Stimulated activated naive CD8-positive, alpha-beta T cell treated with anti-CD3 and anti-CD28 coated beads, Interleukin-15, Interleukin-2, amounts not matched to agents 100 ng/mL and 50 ng/mL, for 24 hours (primary cell): ENCODE results near the gene SH3GLB2.
"Not testable (repeated sequence)": the region's sequence is repeated elsewhere in the genome, so short reads cannot be mapped to it uniquely, and the experiment has no call there.

ENCODE experiments used
- H3K27ac Mint-ChIP-seq: one replicate; pipeline ENCODE4 v1.8.0; 2021; ENCODE audit warnings: mild to moderate bottlenecking, mixed read lengths
- H3K27me3 Mint-ChIP-seq: one replicate; pipeline ENCODE4 v1.8.0; 2021; ENCODE audit warnings: mixed read lengths
- H3K36me3 Mint-ChIP-seq: one replicate; pipeline ENCODE4 v1.8.0; 2021; ENCODE audit warnings: low read depth, mixed read lengths
- H3K4me1 Mint-ChIP-seq: one replicate; pipeline ENCODE4 v1.8.0; 2021; ENCODE audit warnings: low read depth, mixed read lengths
- H3K4me3 Mint-ChIP-seq: one replicate; pipeline ENCODE4 v1.8.0; 2021; ENCODE audit warnings: mild to moderate bottlenecking, mixed read lengths
- H3K9me3 Mint-ChIP-seq: one replicate; pipeline ENCODE4 v1.8.0; 2021; ENCODE audit warnings: mixed read lengths

SH3GLB2 gene

GRCh38 chr9:129035838-129036237, 7.7 kb upstream of the SH3GLB2 start:
- Mint-ChIP-seq H3K27ac (peak overlapping the region; percentile 66), H3K4me3 (peak overlapping the region; percentile 90), H3K4me1 (peaks cover 20% of the 10 kb centered on the region)
- H3K27me3 Mint-ChIP-seq, H3K36me3 Mint-ChIP-seq, H3K9me3 Mint-ChIP-seq: not testable (repeated sequence)

- no peak overlapping the region for H3K4me3 Mint-ChIP-seq
- no peak overlapping the region for H3K27ac Mint-ChIP-seq
- no peaks in the 10 kb centered on the region for H3K9me3 Mint-ChIP-seq
- no peaks in the 10 kb centered on the region for H3K36me3 Mint-ChIP-seq
- H3K4me1 Mint-ChIP-seq, result peaks cover 25% of the 10 kb centered on the region
- no peaks in the 10 kb centered on the region for H3K27me3 Mint-ChIP-seq
These were observed 5.1 kb upstream of the SH3GLB2 start for GRCh38 chr9:129033216-129033615.

- Mint-ChIP-seq H3K4me3 (no peak overlapping the region), H3K27me3 (no peaks in the 10 kb centered on the region), H3K9me3 (no peaks in the 10 kb centered on the region), H3K27ac (no peak overlapping the region), H3K36me3 (no peaks in the 10 kb centered on the region), H3K4me1 (peaks cover 20% of the 10 kb centered on the region)
These were observed 4.5 kb upstream of the SH3GLB2 start for GRCh38 chr9:129032541-129033159.

- Mint-ChIP-seq H3K36me3 (no peaks in the 10 kb centered on the region), H3K9me3 (no peaks in the 10 kb centered on the region), H3K27me3 (no peaks in the 10 kb centered on the region), H3K4me3 (no peak overlapping the region), H3K4me1 (peaks cover 20% of the 10 kb centered on the region), H3K27ac (no peak overlapping the region)
These were observed 3.4 kb upstream of the SH3GLB2 start for GRCh38 chr9:129031514-129031913.

- H3K27ac Mint-ChIP-seq, result no peak overlapping the region
- no peak overlapping the region for H3K4me3 Mint-ChIP-seq
- H3K27me3 Mint-ChIP-seq, result no peaks in the 10 kb centered on the region
These were observed 2.1 kb upstream of the SH3GLB2 start for GRCh38 chr9:129030191-129030590.

GRCh38 chr9:129027685-129028191, 393 bp downstream of the SH3GLB2 start:
- H3K4me1 Mint-ChIP-seq, result peaks cover 14% of the 10 kb centered on the region
- H3K4me3 Mint-ChIP-seq, result peak overlapping the region; percentile 83
- H3K27me3 Mint-ChIP-seq, result no peaks in the 10 kb centered on the region
- peak overlapping the region; percentile 32 for H3K27ac Mint-ChIP-seq
- H3K9me3 Mint-ChIP-seq, result no peaks in the 10 kb centered on the region
- no peaks in the 10 kb centered on the region for H3K36me3 Mint-ChIP-seq

More at GRCh38 chr9:129030191-129030590, 2.1 kb upstream of the SH3GLB2 start:
- Mint-ChIP-seq H3K36me3 (no peaks in the 10 kb centered on the region), H3K9me3 (no peaks in the 10 kb centered on the region), H3K4me1 (peaks cover 14% of the 10 kb centered on the region)

GRCh38 chr9:129027224-129027684, 877 bp downstream of the SH3GLB2 start:
- Mint-ChIP-seq H3K9me3 (no peaks in the 10 kb centered on the region), H3K4me1 (peaks cover 14% of the 10 kb centered on the region), H3K27ac (peak overlapping the region; percentile 32), H3K27me3 (no peaks in the 10 kb centered on the region), H3K36me3 (no peaks in the 10 kb centered on the region), H3K4me3 (peak overlapping the region; percentile 83)

- peaks cover 14% of the 10 kb centered on the region for H3K4me1 Mint-ChIP-seq
- no peaks in the 10 kb centered on the region for H3K36me3 Mint-ChIP-seq
- peak overlapping the region; percentile 83 for H3K4me3 Mint-ChIP-seq
- no peaks in the 10 kb centered on the region for H3K27me3 Mint-ChIP-seq
- H3K27ac Mint-ChIP-seq, result no peak overlapping the region
- no peaks in the 10 kb centered on the region for H3K9me3 Mint-ChIP-seq
These were observed 1.5 kb downstream of the SH3GLB2 start for GRCh38 chr9:129026442-129027223.

GRCh38 chr9:129023908-129024233, 4.3 kb downstream of the SH3GLB2 start:
- no peaks in the 10 kb centered on the region for H3K36me3 Mint-ChIP-seq
- H3K4me1 Mint-ChIP-seq, result peaks cover 11% of the 10 kb centered on the region
- no peaks in the 10 kb centered on the region for H3K27me3 Mint-ChIP-seq
- H3K9me3 Mint-ChIP-seq, result no peaks in the 10 kb centered on the region
- H3K27ac Mint-ChIP-seq, result no peak overlapping the region
- H3K4me3 Mint-ChIP-seq, result no peak overlapping the region

GRCh38 chr9:129023036-129023907, 4.9 kb downstream of the SH3GLB2 start:
- Mint-ChIP-seq H3K36me3 (no peaks in the 10 kb centered on the region), H3K4me3 (no peak overlapping the region), H3K4me1 (peaks cover 9% of the 10 kb centered on the region), H3K27ac (no peak overlapping the region), H3K9me3 (no peaks in the 10 kb centered on the region), H3K27me3 (no peaks in the 10 kb centered on the region)

- no peaks in the 10 kb centered on the region for H3K27me3 Mint-ChIP-seq
- peaks cover 4% of the 10 kb centered on the region for H3K4me1 Mint-ChIP-seq
- no peak overlapping the region for H3K27ac Mint-ChIP-seq
- H3K4me3 Mint-ChIP-seq, result no peak overlapping the region
- peaks cover 3% of the 10 kb centered on the region for H3K36me3 Mint-ChIP-seq
- H3K9me3 Mint-ChIP-seq, result no peaks in the 10 kb centered on the region
These were observed 6.1 kb downstream of the SH3GLB2 start for GRCh38 chr9:129022037-129022436.

- no peak overlapping the region for H3K4me3 Mint-ChIP-seq
- H3K27me3 Mint-ChIP-seq, result no peaks in the 10 kb centered on the region
- no peaks in the 10 kb centered on the region for H3K9me3 Mint-ChIP-seq
- H3K27ac Mint-ChIP-seq, result no peak overlapping the region
- H3K4me1 Mint-ChIP-seq, result no peaks in the 10 kb centered on the region
- H3K36me3 Mint-ChIP-seq, result peaks cover 4% of the 10 kb centered on the region
These were observed 7.0 kb downstream of the SH3GLB2 start for GRCh38 chr9:129021091-129021490.

GRCh38 chr9:129014608-129015007, 13.5 kb downstream of the SH3GLB2 start:
- Mint-ChIP-seq H3K27ac (no peak overlapping the region), H3K36me3 (peaks cover 23% of the 10 kb centered on the region), H3K27me3 (no peaks in the 10 kb centered on the region), H3K9me3 (no peaks in the 10 kb centered on the region), H3K4me1 (no peaks in the 10 kb centered on the region), H3K4me3 (no peak overlapping the region)

- Mint-ChIP-seq H3K27ac (no peak overlapping the region), H3K27me3 (no peaks in the 10 kb centered on the region), H3K4me3 (no peak overlapping the region), H3K36me3 (peaks cover 23% of the 10 kb centered on the region), H3K9me3 (no peaks in the 10 kb centered on the region), H3K4me1 (no peaks in the 10 kb centered on the region)
These were observed 14.0 kb downstream of the SH3GLB2 start for GRCh38 chr9:129014124-129014523.

GRCh38 chr9:129013674-129014073, 14.5 kb downstream of the SH3GLB2 start:
- Mint-ChIP-seq H3K27me3 (no peaks in the 10 kb centered on the region), H3K9me3 (no peaks in the 10 kb centered on the region), H3K36me3 (peaks cover 23% of the 10 kb centered on the region), H3K4me1 (no peaks in the 10 kb centered on the region), H3K27ac (no peak overlapping the region), H3K4me3 (no peak overlapping the region)
